Measurements from ENCODE around the gene WDHD1. TPM values are rescaled to one million over a fixed set of nuclear protein-coding genes. Genes with fewer than 3 reads are reported as not detected.

WDHD1 gene
- total and polyA plus RNA-seq, 2 of the 8 experiments (the other 6 are each of a cell fraction or from before 2014, with no cell fraction given), result 17.8 to 87.9 TPM

- Histone ChIP-seq H4K91ac (replicated peaks; ENCODE audit: insufficient read length, low read length) (no peak overlapping the region), H4K20me1 (replicated peaks in 1 of 2; ENCODE audit: control insufficient read depth in 1 of 2, insufficient read depth in 2 of 2, low read length in 2 of 2) (peaks cover 3 to 12% of the 10 kb centered on the region in 2 experiments), H3K9me3 (ENCODE audit: insufficient read depth in 2 of 2, low read depth in 1 of 2, low read length in 1 of 2) (no peaks in the 10 kb centered on the region), H2AFZ (ENCODE audit: low read length) (no peak overlapping the region), H3K27me3 (replicated peaks in 1 of 4; ENCODE audit: control insufficient read depth in 3 of 4, extremely low read depth in 1 of 4, insufficient read depth in 3 of 4, low read length in 3 of 4) (peaks cover 0 to 2% (median 1%) of the 10 kb centered on the region in 4 experiments; a peak in 3 of 7 replicates), H3K56ac (replicated peaks; ENCODE audit: insufficient read length, low read depth, low read length) (no peak overlapping the region), H3K18ac (ENCODE audit: extremely low read depth, low read length) (no peak overlapping the region), H2AK5ac (ENCODE audit: low read depth, low read length) (no peak overlapping the region), H3K4me2 (ENCODE audit: insufficient read depth in 1 of 2, low read depth in 2 of 2, low read length in 2 of 2) (no peak overlapping the region), H3K79me2 (ENCODE audit: control insufficient read depth in 1 of 2, insufficient read depth in 2 of 2, low read length in 2 of 2) (no peaks in the 10 kb centered on the region; a peak in 1 of 4 replicates), H3K79me1 (ENCODE audit: low read depth, low read length) (no peaks in the 10 kb centered on the region), H2BK120ac (replicated peaks; ENCODE audit: low read depth, low read length) (no peak overlapping the region), H3K4me1 (replicated peaks in 1 of 4; ENCODE audit: control insufficient read depth in 3 of 4, insufficient read depth in 4 of 4, low read length in 3 of 4) (no peaks in the 10 kb centered on the region), H4K5ac (ENCODE audit: insufficient read length, low read depth, low read length) (no peak overlapping the region), H3K14ac (ENCODE audit: insufficient read length) (no peak overlapping the region), H2BK20ac (ENCODE audit: low read length) (no peak overlapping the region), H3K4me3 (ENCODE audit: extremely low read depth in 1 of 4, insufficient read depth in 2 of 4, low read depth in 3 of 4, low read length in 4 of 4) (no peak overlapping the region), H3K4ac (replicated peaks; ENCODE audit: insufficient read length, low read depth, low read length) (no peak overlapping the region), H3K27ac (ENCODE audit: low read depth, low read length) (no peak overlapping the region), H2BK5ac (ENCODE audit: low read depth, low read length) (no peak overlapping the region), H4K8ac (ENCODE audit: extremely low read depth, insufficient read depth, low read length) (no peak overlapping the region), H2BK15ac (ENCODE audit: low read length) (no peak overlapping the region), H3K23me2 (ENCODE audit: low read depth, low read length) (no peaks in the 10 kb centered on the region), H2BK12ac (ENCODE audit: low read depth, low read length) (no peak overlapping the region), H3K36me3 (ENCODE audit: control insufficient read depth in 2 of 4, insufficient read depth in 4 of 4, low read length in 3 of 4) (peaks cover 0 to 24% (median 8%) of the 10 kb centered on the region in 4 experiments; a peak in 5 of 8 replicates), H3K23ac (ENCODE audit: insufficient read length) (no peak overlapping the region), H3K9ac (replicated peaks in 1 of 4; ENCODE audit: extremely low read depth in 1 of 4, low read depth in 3 of 4, low read length in 3 of 4) (no peak overlapping the region)
- no peak for TF ChIP-seq TAF1 (IDR thresholded peaks at IDR 0.05; ENCODE audit: low read depth, low read length)
- no peak for TF ChIP-seq SAP30 (IDR thresholded peaks at IDR 0.05; ENCODE audit: insufficient read depth, insufficient replicate concordance, low read length)
- TF ChIP-seq RFX5 (IDR thresholded peaks at IDR 0.05; ENCODE audit: borderline replicate concordance, low read depth, low read length), result no peak
- TF ChIP-seq EGR1 (IDR thresholded peaks at IDR 0.05; ENCODE audit: borderline replicate concordance, low read depth, low read length), result no peak
- no peak for TF ChIP-seq BCL11A (IDR thresholded peaks at IDR 0.05; ENCODE audit: low read depth in 2 of 2, low read length in 2 of 2)
- no peak for TF ChIP-seq BRCA1 (IDR thresholded peaks at IDR 0.05; ENCODE audit: low read depth, low read length)
- TF ChIP-seq EZH2 (IDR thresholded peaks at IDR 0.05; ENCODE audit: low read depth, low read length, severe bottlenecking), result no peak
- TF ChIP-seq CTCF (IDR thresholded peaks at IDR 0.05; ENCODE audit: control extremely low read depth in 1 of 3, insufficient read depth in 1 of 3, low read depth in 1 of 3, low read length in 3 of 3), result no peak
- no peak for TF ChIP-seq SIX5 (IDR thresholded peaks at IDR 0.05; ENCODE audit: low read depth, low read length)
- DNase-seq (ENCODE audit: low read depth in 1 of 2, low spot score in 2 of 2), result no peak
- ChIA-PET CTCF (ENCODE audit: partially characterized antibody) (interaction anchor here (1.0 to 1.2 kb wide), 3 partner anchors 10 to 93 kb away, joined by 3 to 4 read pairs (median 3); no protein-coding TSS in a partner anchor), POLR2A (ENCODE audit: partially characterized antibody) (interaction anchor here (0.6 to 1.1 kb wide), 6 partner anchors 9 to 205 kb away, joined by 3 to 5 read pairs (median 3); partner anchors contain the start of genes GCH1, SOCS4 and WDHD1)
- no peak for FAIRE-seq
Observed at GRCh38 chr14:55045087-55045486, 18.2 kb upstream of the WDHD1 start.

All from H1 (cell line).